ENCODE results near the gene DPP10. TPM values are rescaled to one million over a fixed set of nuclear protein-coding genes. Genes with fewer than 3 reads are reported as not detected.

The DPP10 gene
- total RNA-seq, 1 experiment from 2014 or later, result not detected

GRCh38 chr2:115162494-115163293 lies 720.3 kb downstream of the DPP10 start:
- intact Hi-C loops (cut with micrococcal nuclease), result no loop called here
- H3K4me3 ChIP-seq (ENCODE audit: low read length), result no peak overlapping the region
- no peak overlapping the region for H3K4me2 ChIP-seq (ENCODE audit: low read length)
- H3F3A ChIP-seq (ENCODE audit: low read length, unreplicated experiment), result no peaks in the 10 kb centered on the region
- H3K9me3 ChIP-seq (ENCODE audit: low read length), result no peaks in the 10 kb centered on the region
- no peak overlapping the region for H3K27ac ChIP-seq (ENCODE audit: low read length)
- ATAC-seq (no peak), DNase-seq (no peak)
- H3K36me3 ChIP-seq (ENCODE audit: low read depth, low read length), result no peaks in the 10 kb centered on the region
- no TSS peak for BruUV-seq (replicated peaks)
- POLR2A ChIA-PET (ENCODE audit: unreplicated experiment), result no interaction called here
- no peaks in the 10 kb centered on the region for H3K79me2 ChIP-seq (ENCODE audit: low read length)
- H2AFZ ChIP-seq (ENCODE audit: low read length), result no peak overlapping the region
- H3K9me2 ChIP-seq (replicated peaks; ENCODE audit: low read length), result no peaks in the 10 kb centered on the region
- no peaks in the 10 kb centered on the region for H3K27me3 ChIP-seq (ENCODE audit: low read length)
- no peaks in the 10 kb centered on the region for H3K4me1 ChIP-seq (ENCODE audit: insufficient read depth, low read length)
- H3K9ac ChIP-seq (ENCODE audit: low read length), result no peak overlapping the region
- CTCF ChIA-PET, result no interaction called here
- no peak for TF ChIP-seq EZH2 (IDR thresholded peaks at IDR 0.05; ENCODE audit: low read length, unreplicated experiment)
- no peak for TF ChIP-seq EZH2phosphoT487 (IDR thresholded peaks at IDR 0.05; ENCODE audit: borderline replicate concordance, low read length)
- no peak for TF ChIP-seq CTCF (conservative IDR thresholded peaks at IDR 0.05; ENCODE audit: low read depth, low read length)
- H4K20me1 ChIP-seq (ENCODE audit: low read length), result no peaks in the 10 kb centered on the region

GRCh38 chr2:115163572-115163971 lies 721.1 kb downstream of the DPP10 start:
- CTCF ChIA-PET, result no interaction called here
- H4K20me1 ChIP-seq (ENCODE audit: low read length), result no peaks in the 10 kb centered on the region
- TF ChIP-seq EZH2 (IDR thresholded peaks at IDR 0.05; ENCODE audit: low read length, unreplicated experiment), result no peak
- TF ChIP-seq EZH2phosphoT487 (IDR thresholded peaks at IDR 0.05; ENCODE audit: borderline replicate concordance, low read length), result no peak
- no peak for TF ChIP-seq CTCF (conservative IDR thresholded peaks at IDR 0.05; ENCODE audit: low read depth, low read length)
- H3K79me2 ChIP-seq (ENCODE audit: low read length), result no peaks in the 10 kb centered on the region
- no peak overlapping the region for H3K4me3 ChIP-seq (ENCODE audit: low read length)
- no peaks in the 10 kb centered on the region for H3K9me2 ChIP-seq (replicated peaks; ENCODE audit: low read length)
- no peak overlapping the region for H3K9ac ChIP-seq (ENCODE audit: low read length)
- no peak for ATAC-seq
- intact Hi-C loops (cut with micrococcal nuclease), result no loop called here
- no peak overlapping the region for H3K27ac ChIP-seq (ENCODE audit: low read length)
- no peak for DNase-seq
- H2AFZ ChIP-seq (ENCODE audit: low read length), result no peak overlapping the region
- no peaks in the 10 kb centered on the region for H3K9me3 ChIP-seq (ENCODE audit: low read length)
- no peak overlapping the region for H3K4me2 ChIP-seq (ENCODE audit: low read length)
- H3K36me3 ChIP-seq (ENCODE audit: low read depth, low read length), result no peaks in the 10 kb centered on the region
- H3K27me3 ChIP-seq (ENCODE audit: low read length), result no peaks in the 10 kb centered on the region
- no TSS peak for BruUV-seq (replicated peaks)
- POLR2A ChIA-PET (ENCODE audit: unreplicated experiment), result no interaction called here
- no peaks in the 10 kb centered on the region for H3K4me1 ChIP-seq (ENCODE audit: insufficient read depth, low read length)
- no peaks in the 10 kb centered on the region for H3F3A ChIP-seq (ENCODE audit: low read length, unreplicated experiment)

DNA sequence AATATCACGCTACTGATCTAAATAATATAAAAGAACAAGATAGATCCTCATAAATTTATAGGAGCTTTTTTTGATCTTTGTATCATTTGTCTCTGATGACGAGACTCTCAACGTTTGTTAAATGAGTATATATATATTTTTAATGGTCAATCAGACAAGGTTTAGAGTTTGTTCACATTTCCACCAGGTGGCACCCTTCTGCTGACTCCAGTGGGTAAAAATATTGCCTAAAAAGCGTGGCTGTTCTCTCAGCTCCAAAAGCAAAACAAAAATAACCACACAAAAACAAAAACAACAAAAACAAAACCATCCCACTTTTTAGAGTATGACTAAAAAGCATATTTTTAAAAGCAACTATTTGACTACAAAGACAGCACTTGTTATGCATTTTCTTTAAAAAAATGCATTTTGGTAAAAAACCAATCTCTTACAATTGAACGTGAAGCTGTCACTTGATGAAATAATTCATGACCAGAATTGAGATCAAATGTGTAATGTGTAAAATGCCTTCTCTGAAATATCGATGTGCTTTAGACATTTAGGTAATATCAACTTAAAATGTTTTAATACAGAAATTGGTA lies 723.2 kb downstream of the DPP10 start:
- no peaks in the 10 kb centered on the region for H3K79me2 ChIP-seq (ENCODE audit: low read length)
- CTCF ChIA-PET, result no interaction called here
- DNase-seq, result peak; percentile 55

More for the DNA sequence above, 723.2 kb downstream of the DPP10 start:
- H3K9me2 ChIP-seq (replicated peaks; ENCODE audit: low read length), result no peaks in the 10 kb centered on the region
- H4K20me1 ChIP-seq (ENCODE audit: low read length), result no peaks in the 10 kb centered on the region
- intact Hi-C loops (cut with micrococcal nuclease), result no loop called here
- H3K4me1 ChIP-seq (ENCODE audit: insufficient read depth, low read length), result no peaks in the 10 kb centered on the region
- no peak overlapping the region for H3K9ac ChIP-seq (ENCODE audit: low read length)
- no peaks in the 10 kb centered on the region for H3F3A ChIP-seq (ENCODE audit: low read length, unreplicated experiment)
- no peak for TF ChIP-seq EZH2phosphoT487 (IDR thresholded peaks at IDR 0.05; ENCODE audit: borderline replicate concordance, low read length)
- TF ChIP-seq EZH2 (IDR thresholded peaks at IDR 0.05; ENCODE audit: low read length, unreplicated experiment), result no peak
- TF ChIP-seq CTCF (conservative IDR thresholded peaks at IDR 0.05; ENCODE audit: low read depth, low read length), result peak; percentile 73
- BruUV-seq (replicated peaks), result no TSS peak
- no peak for ATAC-seq
- no peak overlapping the region for H2AFZ ChIP-seq (ENCODE audit: low read length)
- H3K36me3 ChIP-seq (ENCODE audit: low read depth, low read length), result no peaks in the 10 kb centered on the region
- POLR2A ChIA-PET (ENCODE audit: unreplicated experiment), result no interaction called here
- no peak overlapping the region for H3K4me2 ChIP-seq (ENCODE audit: low read length)
- no peak overlapping the region for H3K4me3 ChIP-seq (ENCODE audit: low read length)
- no peaks in the 10 kb centered on the region for H3K9me3 ChIP-seq (ENCODE audit: low read length)
- H3K27me3 ChIP-seq (ENCODE audit: low read length), result no peaks in the 10 kb centered on the region
- no peak overlapping the region for H3K27ac ChIP-seq (ENCODE audit: low read length)

Measured in PC-3 (cell line).